Measurements from ENCODE around the gene INVS. TPM values are rescaled to one million over a fixed set of nuclear protein-coding genes. Genes with fewer than 3 reads are reported as not detected.

Gene INVS
- total and polyA plus RNA-seq, 2 donors (not counting 3 experiments of a cell fraction or from before 2014, with no cell fraction given) = 8.5 to 17.9 TPM

GRCh38 chr9:100240512-100240911 lies 141.5 kb downstream of the INVS start:
- Histone ChIP-seq H2AFZ (ENCODE audit: low read depth, low read length) (no peak overlapping the region), H3K9ac (replicated peaks; ENCODE audit: extremely low read depth, insufficient read depth, low read length) (no peak overlapping the region), H3K9me3 (replicated peaks; ENCODE audit: control insufficient read depth, insufficient read depth, low read length) (no peaks in the 10 kb centered on the region), H3K4me3 (replicated peaks in 1 of 3; ENCODE audit: insufficient read depth in 1 of 3, low read depth in 1 of 3, low read length in 3 of 3) (no peak overlapping the region), H3K4me1 (ENCODE audit: control insufficient read depth, extremely low read depth, insufficient read depth, low read length) (no peaks in the 10 kb centered on the region), H3K27me3 (ENCODE audit: control insufficient read depth in 2 of 2, insufficient read depth in 2 of 2, low read length in 2 of 2) (no peaks in the 10 kb centered on the region), H3K4me2 (ENCODE audit: insufficient read depth, low read length) (no peak overlapping the region), H4K20me1 (replicated peaks; ENCODE audit: control insufficient read depth, extremely low read depth, insufficient read depth, low read length) (no peaks in the 10 kb centered on the region), H3K36me3 (ENCODE audit: control insufficient read depth in 2 of 2, extremely low read depth in 1 of 2, insufficient read depth in 2 of 2, low read length in 2 of 2) (no peaks in the 10 kb centered on the region), H3K27ac (ENCODE audit: insufficient read depth, low read depth, low read length) (no peak overlapping the region), H3K9me1 (replicated peaks; ENCODE audit: control insufficient read depth, extremely low read depth, insufficient read depth, low read length) (peaks cover 3% of the 10 kb centered on the region), H3K79me2 (ENCODE audit: control insufficient read depth, insufficient read depth, low read length) (no peaks in the 10 kb centered on the region)
- no peak for TF ChIP-seq CTCF (IDR thresholded peaks at IDR 0.05; ENCODE audit: extremely low read depth in 1 of 2, insufficient read depth in 1 of 2, low read depth in 1 of 2, low read length in 2 of 2)
- TF ChIP-seq GATA2 (IDR thresholded peaks at IDR 0.05; ENCODE audit: insufficient read depth, insufficient read length, low read depth, low read length) = no peak
- no peak for TF ChIP-seq MAX (IDR thresholded peaks at IDR 0.05; ENCODE audit: insufficient read depth, insufficient read length)
- no peak for TF ChIP-seq POLR2A (IDR thresholded peaks at IDR 0.05; ENCODE audit: low read depth, low read length)
- TF ChIP-seq FOS (IDR thresholded peaks at IDR 0.05; ENCODE audit: borderline replicate concordance, insufficient read depth, low read length) = no peak
- dilution Hi-C loops (cut with MboI; ENCODE audit: extremely low pct_ligation_motif_present, low sequenced_read_pairs) (no loop called here), intact Hi-C loops (cut with micrococcal nuclease) (no loop called here)
- FAIRE-seq = no peak
- CTCF ChIA-PET = no interaction called here
- no TSS peak for BruUV-seq (replicated peaks)
- POLR2A ChIA-PET = no interaction called here
- DNase-seq (ENCODE audit: low read depth, low spot score) = no peak

GRCh38 chr9:100267211-100267610 lies 168.2 kb downstream of the INVS start:
- H3K36me3 ChIP-seq (ENCODE audit: control insufficient read depth in 2 of 2, extremely low read depth in 1 of 2, insufficient read depth in 2 of 2, low read length in 2 of 2) = peaks cover 0 to 2% of the 10 kb centered on the region in 2 experiments

More at GRCh38 chr9:100267211-100267610, 168.2 kb downstream of the INVS start:
- TF ChIP-seq POLR2A (IDR thresholded peaks at IDR 0.05; ENCODE audit: low read depth, low read length) (no peak), FOS (IDR thresholded peaks at IDR 0.05; ENCODE audit: borderline replicate concordance, insufficient read depth, low read length) (no peak), POLR2AphosphoS5 (IDR thresholded peaks at IDR 0.05; ENCODE audit: insufficient read depth, low read depth, low read length) (no peak), GATA2 (IDR thresholded peaks at IDR 0.05; ENCODE audit: insufficient read depth, insufficient read length, low read depth, low read length) (no peak), CTCF (IDR thresholded peaks at IDR 0.05; ENCODE audit: extremely low read depth in 1 of 2, insufficient read depth in 1 of 2, low read depth in 1 of 2, low read length in 2 of 2) (no peak), MAX (IDR thresholded peaks at IDR 0.05; ENCODE audit: insufficient read depth, insufficient read length) (no peak), JUN (IDR thresholded peaks at IDR 0.05; ENCODE audit: borderline replicate concordance, insufficient read depth, insufficient read length, low read depth) (no peak), EZH2 (IDR thresholded peaks at IDR 0.05; ENCODE audit: borderline replicate concordance, low read depth, low read length, severe bottlenecking) (no peak), MYC (IDR thresholded peaks at IDR 0.05; ENCODE audit: low read depth, low read length) (no peak)
- FAIRE-seq (no peak), DNase-seq (ENCODE audit: low read depth, low spot score) (no peak)
- H3K27me3 ChIP-seq (ENCODE audit: control insufficient read depth in 2 of 2, insufficient read depth in 2 of 2, low read length in 2 of 2) = no peaks in the 10 kb centered on the region
- H3K9me3 ChIP-seq (replicated peaks; ENCODE audit: control insufficient read depth, insufficient read depth, low read length) = no peaks in the 10 kb centered on the region
- ChIA-PET POLR2A (no interaction called here), CTCF (no interaction called here)
- H3K9ac ChIP-seq (replicated peaks; ENCODE audit: extremely low read depth, insufficient read depth, low read length) = no peak overlapping the region
- H3K4me1 ChIP-seq (ENCODE audit: control insufficient read depth, extremely low read depth, insufficient read depth, low read length) = no peaks in the 10 kb centered on the region
- H2AFZ ChIP-seq (ENCODE audit: low read depth, low read length) = no peak overlapping the region
- H3K27ac ChIP-seq (ENCODE audit: insufficient read depth, low read depth, low read length) = no peak overlapping the region
- dilution Hi-C loops (cut with MboI; ENCODE audit: extremely low pct_ligation_motif_present, low sequenced_read_pairs) (no loop called here), intact Hi-C loops (cut with micrococcal nuclease) (no loop called here)
- H3K4me3 ChIP-seq (replicated peaks in 1 of 3; ENCODE audit: insufficient read depth in 1 of 3, low read depth in 1 of 3, low read length in 3 of 3) = no peak overlapping the region
- H3K79me2 ChIP-seq (ENCODE audit: control insufficient read depth, insufficient read depth, low read length) = no peaks in the 10 kb centered on the region
- BruUV-seq (replicated peaks) = no TSS peak
- H3K4me2 ChIP-seq (ENCODE audit: insufficient read depth, low read length) = no peak overlapping the region
- no peaks in the 10 kb centered on the region for H3K9me1 ChIP-seq (replicated peaks; ENCODE audit: control insufficient read depth, extremely low read depth, insufficient read depth, low read length)
- no peaks in the 10 kb centered on the region for H4K20me1 ChIP-seq (replicated peaks; ENCODE audit: control insufficient read depth, extremely low read depth, insufficient read depth, low read length)
